NCI-H526 (cell line): ENCODE results near the gene IMMP1L.

ENCODE experiments used
- DNase-seq, 2 experiments: peaks; one replicate each; lab custom pipeline; 2025; lab: John Stamatoyannopoulos, UW

The IMMP1L gene

GRCh38 chr11:31387379-31387778 is 122.0 kb downstream of the IMMP1L start:
- DNase-seq = no peak

- no peak for DNase-seq
Observed at GRCh38 chr11:31383116-31383515, 126.3 kb downstream of the IMMP1L start.
